Measurements from ENCODE around the gene EEIG2.
A peak's percentile ranks its signal among the peaks of the same experiment; 100 is the strongest.

The EEIG2 gene

GRCh38 chr1:108551137-108551862, 8.6 kb upstream of the EEIG2 start:
- DNase-seq: no peak

- DNase-seq: no peak
Observed at GRCh38 chr1:108553905-108554304, 6.0 kb upstream of the EEIG2 start.

GRCh38 chr1:108554682-108555427, 5.0 kb upstream of the EEIG2 start:
- DNase-seq: no peak

GRCh38 chr1:108556066-108556465, 3.8 kb upstream of the EEIG2 start:
- no peak for DNase-seq

- no peak for DNase-seq
Observed at GRCh38 chr1:108556499-108556898, 3.4 kb upstream of the EEIG2 start.

GRCh38 chr1:108557296-108557695, 2.6 kb upstream of the EEIG2 start:
- no peak for DNase-seq

GRCh38 chr1:108560189-108560873, 431 bp downstream of the EEIG2 start:
- no peak for DNase-seq

GRCh38 chr1:108560874-108561459, 1.1 kb downstream of the EEIG2 start:
- peak; percentile 45 for DNase-seq

GRCh38 chr1:108561689-108562326, 1.9 kb downstream of the EEIG2 start:
- peak; percentile 61 for DNase-seq

- no peak for DNase-seq
Observed at GRCh38 chr1:108563808-108564207, 3.9 kb downstream of the EEIG2 start.

- DNase-seq: no peak
Observed at GRCh38 chr1:108565081-108565480, 5.2 kb downstream of the EEIG2 start.

- DNase-seq: no peak
Observed at GRCh38 chr1:108565512-108565911, 5.6 kb downstream of the EEIG2 start.

GRCh38 chr1:108568589-108568988, 8.7 kb downstream of the EEIG2 start:
- no peak for DNase-seq

- DNase-seq: no peak
Observed at GRCh38 chr1:108569097-108569728, 9.3 kb downstream of the EEIG2 start.

- DNase-seq: no peak
Observed at GRCh38 chr1:108570128-108570527, 10.2 kb downstream of the EEIG2 start.

GRCh38 chr1:108570998-108571401, 11.1 kb downstream of the EEIG2 start:
- no peak for DNase-seq

GRCh38 chr1:108572182-108572581, 12.3 kb downstream of the EEIG2 start:
- no peak for DNase-seq

GRCh38 chr1:108573183-108573582, 13.3 kb downstream of the EEIG2 start:
- DNase-seq: no peak

- DNase-seq: no peak
Observed at GRCh38 chr1:108574008-108574407, 14.1 kb downstream of the EEIG2 start.

- no peak for DNase-seq
Observed at GRCh38 chr1:108575375-108575774, 15.5 kb downstream of the EEIG2 start.

GRCh38 chr1:108583757-108584427, 24.0 kb downstream of the EEIG2 start:
- DNase-seq: no peak

GRCh38 chr1:108584428-108584856, 24.5 kb downstream of the EEIG2 start:
- DNase-seq: no peak
